ENCODE results near the gene PTPRN2.

The PTPRN2 gene

DNA sequence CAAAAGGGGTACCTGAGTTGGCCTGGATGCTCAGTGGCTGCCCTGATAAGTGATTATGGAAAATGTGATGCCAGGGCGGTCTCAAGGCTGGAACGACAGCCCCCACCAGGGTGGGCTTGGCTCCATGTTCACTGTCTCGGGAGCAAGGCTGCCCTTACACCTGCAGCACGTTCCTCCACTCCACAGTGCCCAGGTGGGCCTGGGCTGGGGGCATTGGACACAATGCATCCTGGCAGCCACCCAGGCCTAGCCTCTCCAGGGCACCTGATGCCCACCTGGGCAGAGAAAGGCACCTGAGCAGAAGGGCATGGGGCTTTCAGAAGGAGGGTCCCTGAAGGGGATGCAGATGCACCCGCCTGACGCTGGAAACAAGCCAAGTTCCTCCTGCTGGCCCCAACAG, 702.5 kb downstream of the PTPRN2 start:
- no peak for DNase-seq

GRCh38 chr7:157884461-157885062, 703.1 kb downstream of the PTPRN2 start:
- no peak for DNase-seq

- no peak for DNase-seq
Measured at GRCh38 chr7:157881048-157881771, 706.4 kb downstream of the PTPRN2 start.

- DNase-seq: no peak
Measured at GRCh38 chr7:157879391-157879790, 708.2 kb downstream of the PTPRN2 start.

DNA sequence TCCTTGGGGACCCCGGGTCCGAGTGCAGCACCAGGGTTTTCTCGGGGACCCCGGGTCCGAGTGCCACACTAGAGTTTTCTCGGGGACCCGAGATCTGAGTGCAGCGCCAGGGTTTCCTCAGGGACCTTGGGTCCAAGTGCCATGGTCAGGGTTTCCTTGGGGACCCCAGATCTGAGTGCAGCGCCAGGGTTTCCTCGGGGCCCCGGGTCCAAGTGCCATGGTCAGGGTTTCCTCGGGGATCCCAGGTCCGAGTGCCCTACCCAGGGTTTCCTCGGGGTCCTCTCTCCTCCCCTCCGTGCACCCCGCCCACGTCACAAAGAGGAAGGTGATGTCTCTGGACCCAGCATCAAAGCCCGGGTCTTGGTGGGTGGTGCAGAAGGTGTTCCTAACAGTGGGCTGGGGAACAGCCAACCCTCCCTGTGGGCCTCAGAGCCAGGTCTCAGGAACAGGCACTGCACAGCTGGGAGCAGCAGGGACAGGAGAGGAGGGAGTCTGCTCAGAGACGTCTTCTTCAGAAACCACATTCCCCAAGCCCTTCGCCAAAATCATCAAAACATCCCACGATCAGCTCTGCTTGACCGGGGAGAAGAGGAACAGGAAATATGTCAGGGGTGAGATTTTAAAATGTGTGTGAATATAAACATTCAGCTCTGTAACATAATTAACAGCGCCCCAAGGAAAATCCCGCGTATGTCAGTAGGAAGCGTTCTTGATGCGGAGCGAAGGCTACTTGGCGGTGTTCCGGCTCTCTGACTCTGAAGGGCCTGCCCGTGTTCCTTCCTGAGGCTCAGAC, 710.1 kb downstream of the PTPRN2 start:
- no peak for DNase-seq

GRCh38 chr7:157876469-157877285, 710.9 kb downstream of the PTPRN2 start:
- no peak for DNase-seq

- DNase-seq: peak; percentile 49
Measured at GRCh38 chr7:157875230-157876179, 712.1 kb downstream of the PTPRN2 start.

DNA sequence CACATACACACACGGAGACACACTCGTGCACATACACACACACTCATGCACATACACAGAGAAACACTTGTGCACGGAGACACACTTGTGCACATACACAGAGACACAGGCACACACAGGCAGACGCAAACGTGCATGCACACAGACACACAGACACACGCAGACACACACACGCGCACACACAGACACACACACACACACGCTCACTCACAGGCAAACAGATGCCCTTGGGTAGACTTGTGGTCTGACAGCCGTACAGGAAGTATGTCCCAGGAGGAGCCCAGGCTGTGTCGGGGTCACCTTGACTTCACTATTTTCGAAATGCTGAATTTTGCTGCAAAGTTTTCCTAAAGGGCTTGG, 712.8 kb downstream of the PTPRN2 start:
- peak; percentile 17 for DNase-seq

DNA sequence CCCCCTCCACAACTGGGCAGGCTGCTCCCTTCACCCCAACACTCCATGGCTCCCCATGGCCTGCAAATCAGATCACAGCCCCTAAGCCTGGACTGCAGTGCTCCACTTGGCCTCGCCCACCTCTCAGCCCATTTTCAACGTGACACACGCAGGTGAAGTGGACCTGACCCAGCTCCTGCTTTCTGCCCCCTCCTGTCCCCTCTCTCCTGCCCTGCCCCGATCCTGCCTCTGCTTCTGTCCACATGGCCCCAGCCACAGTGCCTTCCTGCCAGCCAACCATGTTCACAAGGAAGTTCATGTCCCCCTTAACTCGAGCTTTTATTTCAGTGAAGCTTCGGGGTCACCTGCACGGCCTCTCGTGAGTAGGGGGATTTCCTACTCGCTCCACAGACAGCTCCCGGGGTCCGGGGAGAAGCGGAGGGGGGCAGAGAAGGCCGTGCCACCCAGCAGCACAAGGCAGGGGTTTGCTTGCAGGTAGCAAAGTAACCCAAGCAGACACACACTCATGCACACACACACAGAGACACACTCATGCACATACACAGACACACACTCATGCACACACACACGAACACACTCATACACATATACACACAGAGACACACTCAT, 713.3 kb downstream of the PTPRN2 start:
- no peak for DNase-seq

DNA sequence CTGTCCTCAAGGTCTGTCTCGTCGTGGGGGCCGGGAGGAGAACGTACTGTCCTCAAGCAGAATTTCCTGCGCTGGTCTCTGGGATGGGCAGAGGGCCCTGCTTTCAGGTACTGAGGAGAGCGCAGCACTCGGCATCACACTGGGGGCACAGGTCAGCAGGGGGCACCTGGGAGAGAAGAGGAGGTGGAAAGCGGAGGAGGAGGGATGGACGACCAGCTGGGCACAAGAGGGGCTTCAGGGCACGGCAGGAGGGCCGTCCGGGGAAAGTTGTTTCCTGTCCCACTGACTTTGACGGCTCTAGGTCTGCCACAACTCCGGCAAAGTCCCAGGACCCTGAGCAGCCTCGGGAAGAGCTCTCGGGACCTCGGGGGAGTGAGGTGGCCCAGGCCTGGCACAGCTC, 714.0 kb downstream of the PTPRN2 start:
- DNase-seq: no peak

DNA sequence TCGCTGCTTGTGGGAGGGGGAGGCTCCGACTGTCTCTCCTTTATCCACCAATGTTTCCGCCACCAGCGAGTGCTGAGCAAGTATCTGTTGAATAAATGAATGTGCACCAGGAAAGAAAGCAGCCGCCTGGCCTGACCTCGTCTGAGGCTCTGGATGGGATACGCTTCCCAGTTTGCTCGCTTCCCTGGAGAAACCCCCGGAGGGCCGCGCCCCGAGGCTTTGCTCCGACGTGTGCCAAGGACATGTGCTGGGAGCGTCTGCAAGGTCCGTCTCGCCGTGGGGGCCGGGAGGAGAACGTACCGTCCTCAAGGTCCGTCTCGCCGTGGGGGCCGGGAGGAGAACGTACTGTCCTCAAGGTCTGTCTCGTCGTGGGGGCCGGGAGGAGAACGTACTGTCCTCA, 714.4 kb downstream of the PTPRN2 start:
- no peak for DNase-seq

GRCh38 chr7:157872447-157872846, 715.2 kb downstream of the PTPRN2 start:
- no peak for DNase-seq

DNA sequence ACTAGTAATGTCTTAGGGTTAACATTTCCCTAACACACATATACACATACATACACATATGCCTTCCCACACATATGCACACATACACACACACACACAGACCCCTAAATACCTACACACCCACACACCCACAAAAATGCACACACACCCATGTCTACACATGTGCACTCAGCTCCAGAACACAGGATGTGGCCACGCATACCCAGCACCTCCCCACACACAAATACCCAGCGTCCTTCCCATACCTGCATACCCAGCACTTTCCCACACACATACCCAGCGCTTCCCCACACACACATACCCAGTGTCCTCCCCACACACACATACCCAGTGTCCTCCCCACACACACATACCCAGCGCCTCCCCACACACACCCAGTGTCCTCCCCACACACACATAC, 715.9 kb downstream of the PTPRN2 start:
- DNase-seq: no peak

GRCh38 chr7:157870644-157871290, 716.9 kb downstream of the PTPRN2 start:
- DNase-seq: no peak

- DNase-seq: no peak
Measured at GRCh38 chr7:157869793-157870192, 717.8 kb downstream of the PTPRN2 start.

DNA sequence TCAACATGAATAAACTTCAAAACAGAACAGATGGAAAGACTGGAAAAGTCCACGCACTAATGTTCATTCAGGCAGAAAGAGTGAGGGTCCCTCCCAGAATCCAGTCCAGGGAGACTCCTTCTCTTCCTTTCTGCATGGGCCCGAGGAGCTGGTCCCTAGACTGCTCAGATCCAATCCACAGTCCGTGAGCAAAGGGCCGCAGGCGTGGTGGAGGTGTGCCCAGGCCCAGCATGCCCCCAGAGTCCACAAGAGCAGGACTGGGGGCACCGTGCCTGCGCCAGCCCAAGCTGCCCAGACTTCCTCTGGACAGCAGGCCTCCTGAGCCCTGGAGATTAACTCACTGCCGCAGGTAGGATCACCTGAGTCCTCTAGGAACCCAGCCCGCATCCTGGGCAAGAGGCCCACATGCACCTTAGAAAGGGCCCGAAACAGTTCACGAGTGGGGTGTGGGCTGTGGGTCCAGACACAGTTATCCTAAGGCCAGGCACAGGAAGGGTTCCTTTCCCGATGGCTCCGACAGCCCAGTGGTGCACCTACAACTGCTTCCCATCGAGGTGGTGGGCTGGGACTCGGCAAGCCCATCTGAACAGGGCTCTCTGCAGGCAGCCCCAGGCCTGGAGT, 719.8 kb downstream of the PTPRN2 start:
- no peak for DNase-seq

DNA sequence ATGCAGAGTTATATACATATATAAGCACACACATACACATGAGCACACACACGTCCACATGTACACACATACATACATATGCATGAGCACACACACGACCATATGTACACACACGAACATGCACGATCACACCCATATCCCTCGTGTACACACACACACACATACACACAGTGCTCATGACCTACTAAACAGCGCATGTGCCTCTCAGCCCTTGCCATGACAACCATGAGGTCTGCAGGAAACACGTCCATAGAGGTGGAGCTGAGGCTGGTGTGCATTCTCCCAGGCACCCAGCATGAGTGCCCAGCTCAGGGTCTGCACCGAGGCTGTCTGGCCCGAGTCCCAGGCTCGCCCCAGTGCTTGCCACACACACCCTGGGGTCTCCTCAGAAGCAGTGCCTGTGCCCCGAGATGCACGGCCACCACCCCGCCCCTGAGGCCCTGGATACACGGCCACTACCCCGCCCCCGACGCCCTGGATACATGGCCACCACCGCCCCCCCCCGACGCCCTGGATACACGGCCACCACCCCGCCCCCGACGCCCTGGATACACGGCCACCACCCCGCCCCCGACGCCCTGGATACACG, 721.2 kb downstream of the PTPRN2 start:
- no peak for DNase-seq

GRCh38 chr7:157865351-157866165, 722.1 kb downstream of the PTPRN2 start:
- no peak for DNase-seq

- no peak for DNase-seq
Measured at GRCh38 chr7:157864911-157865310, 722.7 kb downstream of the PTPRN2 start.
